GM21723 (cell line): ENCODE results near the gene PDRG1.

Experiments used
- ATAC-seq: cut with Tn5 transposase; IDR thresholded peaks from one replicate; pipeline ENCODE4 v1.9.1; 2021; ENCODE audit warnings: mild to moderate bottlenecking, moderate library complexity; ENCODE audit not compliant: unreplicated experiment

Gene PDRG1

DNA sequence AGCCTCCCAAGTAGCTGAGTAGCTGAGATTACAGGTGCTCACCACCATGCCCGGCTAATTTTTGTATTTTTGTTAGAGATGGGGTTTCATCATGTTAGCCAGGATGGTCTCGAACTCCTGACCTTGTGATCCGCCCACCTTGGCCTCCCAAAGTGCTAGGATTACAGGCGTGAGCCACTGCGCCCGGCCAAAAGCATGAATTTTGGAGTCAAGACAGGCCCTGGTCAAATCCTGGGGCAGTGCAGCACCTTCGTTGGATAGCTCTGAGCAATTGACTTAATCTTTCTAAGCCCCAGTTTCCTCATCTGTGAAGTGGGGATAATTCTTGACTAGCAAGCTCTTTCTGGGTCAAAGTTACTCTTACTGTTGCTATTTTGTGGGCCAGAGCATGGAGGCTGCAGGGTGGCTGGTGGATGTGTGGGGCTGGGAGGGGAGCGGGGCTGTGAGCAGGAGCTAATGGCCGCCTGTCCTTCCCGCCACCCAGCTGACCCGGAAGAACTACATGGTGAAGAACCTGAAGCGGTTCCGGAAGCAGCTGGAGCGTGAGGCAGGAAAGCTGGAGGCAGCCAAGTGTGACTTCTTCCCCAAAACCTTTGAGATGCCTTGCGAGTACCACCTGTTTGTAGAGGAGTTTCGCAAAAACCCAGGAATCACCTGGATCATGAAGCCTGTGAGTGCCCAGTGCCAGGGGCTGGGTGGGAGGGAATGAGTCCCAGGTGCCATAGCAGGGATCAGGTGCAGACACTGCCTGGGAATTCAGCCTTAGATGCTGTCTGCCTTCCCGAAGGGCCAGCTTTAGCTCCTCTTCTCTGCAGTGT, 42.4 kb downstream of the PDRG1 start:
- ATAC-seq, result no peak

DNA sequence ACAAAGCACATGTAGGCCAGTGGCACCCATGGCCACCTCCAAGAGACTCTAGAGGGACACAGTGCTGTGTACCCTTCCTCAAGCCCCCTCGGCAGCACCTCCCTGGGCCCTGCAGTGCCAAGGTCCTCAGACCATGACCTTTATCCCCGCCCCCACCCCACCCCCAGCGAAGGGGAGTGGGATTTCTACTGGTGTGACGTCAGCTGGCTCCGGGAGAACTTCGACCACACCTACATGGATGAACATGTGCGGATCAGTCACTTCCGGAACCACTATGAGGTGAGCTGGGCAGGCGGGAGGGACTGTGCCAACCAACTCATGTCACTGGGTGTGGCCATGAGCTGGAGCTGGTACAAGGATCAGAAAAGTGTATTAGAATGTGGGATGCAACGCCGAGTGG, 43.4 kb downstream of the PDRG1 start:
- ATAC-seq, result no peak

DNA sequence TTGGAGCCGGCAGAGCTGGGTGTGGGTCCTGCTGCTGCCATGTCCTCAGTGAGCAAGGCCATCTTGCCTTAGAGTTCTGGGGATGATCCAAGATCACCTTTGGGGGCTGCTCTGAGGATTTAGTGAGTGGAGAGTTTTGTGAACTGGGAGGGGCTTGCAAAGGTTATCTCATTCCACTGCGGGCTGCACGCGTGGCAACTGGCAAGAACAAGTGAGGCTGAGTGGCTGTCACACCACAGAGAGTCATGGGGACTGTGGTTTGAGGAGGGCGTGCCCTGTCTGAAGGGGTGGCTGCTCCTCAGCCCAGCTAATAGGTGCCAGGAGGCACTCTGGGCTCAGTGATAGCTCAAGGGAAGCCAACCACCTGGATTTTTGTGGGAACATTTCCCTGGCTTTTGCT, 43.8 kb downstream of the PDRG1 start:
- no peak for ATAC-seq

GRCh38 chr20:31907046-31907445, 44.8 kb downstream of the PDRG1 start:
- no peak for ATAC-seq

GRCh38 chr20:31906001-31906400, 45.8 kb downstream of the PDRG1 start:
- no peak for ATAC-seq

GRCh38 chr20:31903627-31904386, 48.0 kb downstream of the PDRG1 start:
- no peak for ATAC-seq

- no peak for ATAC-seq
Measured at GRCh38 chr20:31901615-31902014, 50.2 kb downstream of the PDRG1 start.

DNA sequence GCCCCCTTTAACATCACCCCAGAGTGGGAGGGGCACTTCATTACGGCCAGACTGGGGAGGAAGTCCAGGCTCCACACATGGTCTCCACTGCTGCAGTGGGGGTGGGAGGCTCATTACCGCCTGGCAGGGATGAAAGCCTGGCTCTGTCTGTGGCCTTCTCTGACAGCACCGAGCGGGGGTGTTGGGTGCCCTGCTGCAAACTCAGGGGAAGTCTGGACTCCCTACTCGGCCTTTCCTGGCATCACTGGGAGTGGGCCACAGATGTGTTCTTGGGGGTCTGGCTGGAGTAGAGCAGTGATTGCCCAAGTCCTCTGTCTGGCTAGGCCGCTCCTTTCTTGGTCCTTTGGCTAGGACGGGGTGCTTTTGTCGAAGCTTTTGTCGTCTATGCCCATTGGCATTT, 54.3 kb downstream of the PDRG1 start:
- ATAC-seq, result no peak

- no peak for ATAC-seq
Measured at GRCh38 chr20:31896049-31896448, 55.8 kb downstream of the PDRG1 start.

DNA sequence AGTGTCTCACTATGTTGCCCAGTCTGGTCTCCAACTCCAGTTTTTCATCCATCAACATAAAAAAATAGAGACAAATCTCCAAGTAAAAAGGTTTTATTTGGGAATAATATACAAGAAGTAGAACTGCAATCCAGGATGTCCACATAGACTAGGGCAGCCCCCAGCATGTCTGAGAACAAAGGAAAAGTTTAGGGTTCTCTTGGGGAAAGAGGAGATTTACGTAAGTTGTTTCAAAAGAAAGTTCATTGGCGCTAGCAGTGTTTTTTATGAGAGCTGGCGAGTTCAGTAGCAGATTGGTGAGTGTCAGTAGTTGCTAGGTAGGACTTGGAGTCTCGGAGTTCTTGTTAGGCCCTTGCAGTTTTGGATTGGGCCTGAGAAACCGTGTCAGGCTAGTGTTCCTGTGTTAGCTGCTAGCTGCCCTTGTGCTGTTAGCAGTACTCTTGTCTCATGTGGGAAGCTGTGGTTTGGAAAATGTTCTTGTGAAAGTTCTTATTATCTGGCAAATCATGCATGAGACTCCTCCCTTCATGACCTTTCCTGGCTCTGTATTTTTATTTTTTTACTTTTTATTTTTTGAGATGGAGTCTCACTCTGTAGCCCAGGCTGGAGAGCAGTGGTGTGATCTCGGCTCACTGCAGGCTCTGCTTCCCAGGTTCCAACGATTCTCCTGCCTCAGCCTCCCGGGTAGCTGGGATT, 56.7 kb downstream of the PDRG1 start:
- ATAC-seq, result peak; percentile 94
